Suprapubic skin (tissue), 4 donors: ENCODE data around the gene C8B. TPM values are rescaled to one million over a fixed set of nuclear protein-coding genes. Genes with fewer than 3 reads are reported as not detected.

Source experiments
- DNase-seq, 2 donors: peaks; one replicate each; pipeline ENCODE4 v3.0.0-alpha.2; 2019; ENCODE audit warnings: low spot score in 2 of 2
- H3K27ac ChIP-seq: fragments of 200-600 bp; sonication (generic); one replicate; pipeline ENCODE4 v1.5.1; 2019
- H3K27me3 ChIP-seq: fragments of 200-600 bp; sonication (generic); one replicate; pipeline ENCODE4 v1.5.1; 2019
- H3K36me3 ChIP-seq: fragments of 200-600 bp; sonication (generic); one replicate; pipeline ENCODE4 v1.5.1; 2019
- H3K4me1 ChIP-seq: fragments of 200-600 bp; sonication (generic); one replicate; pipeline ENCODE4 v1.5.1; 2019
- H3K4me3 ChIP-seq: fragments of 200-600 bp; sonication (generic); one replicate; pipeline ENCODE4 v1.5.1; 2019; ENCODE audit warnings: mild to moderate bottlenecking
- H3K9me3 ChIP-seq: fragments of 200-600 bp; sonication (generic); one replicate; pipeline ENCODE4 v1.5.1; 2019
- CTCF ChIP-seq, 2 donors: fragments of 200-600 bp in 1 of 2; fragments of 450-650 bp in 1 of 2; sonication (generic) in 1 of 2; IDR thresholded peaks; one replicate each; pipeline ENCODE4 v1.5.1; 2016 to 2019; ENCODE audit warnings: antibody characterized with exemption in 2 of 2, mild to moderate bottlenecking in 1 of 2, moderate library complexity in 1 of 2
- EP300 ChIP-seq: sonication (generic); formaldehyde crosslinking; IDR thresholded peaks from one replicate; pipeline ENCODE4 v1.6.1; 2017; ENCODE audit warnings: antibody characterized with exemption
- POLR2A ChIP-seq, 2 donors: fragments of 450-650 bp; IDR thresholded peaks; one replicate each; pipeline ENCODE4 v1.6.1; 2017; ENCODE audit warnings: antibody characterized with exemption in 2 of 2, mild to moderate bottlenecking in 2 of 2, moderate library complexity in 2 of 2
- POLR2AphosphoS5 ChIP-seq, 3 donors: sonication (generic); formaldehyde crosslinking; IDR thresholded peaks; one replicate each; pipeline ENCODE4 v1.6.1; 2017; ENCODE audit warnings: antibody characterized with exemption in 3 of 3
- WGBS: methylation state at CpG from one replicate; pipeline ENCODE4 v1.1.5; 2018; 5-methylcytosine and 5-hydroxymethylcytosine counted together
- total RNA-seq, 4 donors: library from RNA; depleted of rRNA; stranded (reverse); fragments of >200 nt; gene quantifications; one replicate each; pipeline ENCODE4 v1.1.0, GENCODE V29; 2016

C8B gene
- total RNA-seq, 4 donors from 2014 or later, result not detected

GRCh38 chr1:56908619-56909221, 57.1 kb downstream of the C8B start:
- Histone ChIP-seq H3K27me3 (no peaks in the 10 kb centered on the region), H3K9me3 (no peaks in the 10 kb centered on the region), H3K36me3 (no peaks in the 10 kb centered on the region), H3K27ac (no peak overlapping the region), H3K4me3 (no peak overlapping the region), H3K4me1 (no peaks in the 10 kb centered on the region)
- no peak for TF ChIP-seq POLR2A (IDR thresholded peaks at IDR 0.05)
- no peak for TF ChIP-seq CTCF (IDR thresholded peaks at IDR 0.05)
- no peak for TF ChIP-seq EP300
- TF ChIP-seq POLR2AphosphoS5 (IDR thresholded peaks at IDR 0.05), result no peak
- WGBS, result 82% methylated on average over 1 of the region's 1 CpG
- no peak for DNase-seq

- H3K27ac ChIP-seq, result no peak overlapping the region
- H3K4me3 ChIP-seq, result no peak overlapping the region
- H3K27me3 ChIP-seq, result no peaks in the 10 kb centered on the region
- no peaks in the 10 kb centered on the region for H3K9me3 ChIP-seq
- TF ChIP-seq POLR2A (IDR thresholded peaks at IDR 0.05) (no peak), EP300 (no peak), CTCF (IDR thresholded peaks at IDR 0.05) (no peak), POLR2AphosphoS5 (IDR thresholded peaks at IDR 0.05) (no peak)
- no peak for DNase-seq
- no peaks in the 10 kb centered on the region for H3K4me1 ChIP-seq
- 92% methylated on average over 3 of the region's 3 CpGs for WGBS
- H3K36me3 ChIP-seq, result no peaks in the 10 kb centered on the region
Measured at GRCh38 chr1:56905667-56906066, 60.1 kb downstream of the C8B start.

GRCh38 chr1:56904663-56905397, 61.0 kb downstream of the C8B start:
- no peaks in the 10 kb centered on the region for H3K36me3 ChIP-seq
- H3K4me3 ChIP-seq, result no peak overlapping the region
- no peak for DNase-seq
- no peaks in the 10 kb centered on the region for H3K27me3 ChIP-seq
- WGBS, result 52% methylated on average over 2 of the region's 2 CpGs
- H3K4me1 ChIP-seq, result no peaks in the 10 kb centered on the region
- H3K9me3 ChIP-seq, result no peaks in the 10 kb centered on the region
- H3K27ac ChIP-seq, result no peak overlapping the region
- TF ChIP-seq EP300 (no peak), POLR2A (IDR thresholded peaks at IDR 0.05) (no peak), CTCF (IDR thresholded peaks at IDR 0.05) (no peak), POLR2AphosphoS5 (IDR thresholded peaks at IDR 0.05) (no peak)

GRCh38 chr1:56903778-56904177, 62.0 kb downstream of the C8B start:
- WGBS, result 96% methylated on average over 1 of the region's 1 CpG
- no peak for TF ChIP-seq POLR2A (IDR thresholded peaks at IDR 0.05)
- TF ChIP-seq POLR2AphosphoS5 (IDR thresholded peaks at IDR 0.05), result no peak
- no peak for TF ChIP-seq CTCF (IDR thresholded peaks at IDR 0.05)
- TF ChIP-seq EP300, result no peak
- Histone ChIP-seq H3K27me3 (no peaks in the 10 kb centered on the region), H3K9me3 (no peaks in the 10 kb centered on the region), H3K27ac (no peak overlapping the region), H3K36me3 (no peaks in the 10 kb centered on the region), H3K4me1 (no peaks in the 10 kb centered on the region), H3K4me3 (no peak overlapping the region)
- no peak for DNase-seq

- TF ChIP-seq CTCF (IDR thresholded peaks at IDR 0.05), result no peak
- TF ChIP-seq POLR2AphosphoS5 (IDR thresholded peaks at IDR 0.05), result no peak
- no peak for TF ChIP-seq POLR2A (IDR thresholded peaks at IDR 0.05)
- TF ChIP-seq EP300, result no peak
- Histone ChIP-seq H3K4me3 (no peak overlapping the region), H3K27ac (no peak overlapping the region), H3K4me1 (no peaks in the 10 kb centered on the region), H3K27me3 (no peaks in the 10 kb centered on the region), H3K36me3 (no peaks in the 10 kb centered on the region), H3K9me3 (no peaks in the 10 kb centered on the region)
- DNase-seq, result no peak
- WGBS, result 67% methylated on average over 3 of the region's 3 CpGs
Measured at GRCh38 chr1:56901716-56902115, 64.1 kb downstream of the C8B start.
